H1 (cell line): Measurements from ENCODE around the gene ASGR2. TPM values are rescaled to one million over a fixed set of nuclear protein-coding genes. Genes with fewer than 3 reads are reported as not detected.

Experiments
- CTCF ChIA-PET: fragments of 300-600 bp; sonication (Branson Sonifier 250); formaldehyde crosslinking; loops from one replicate; lab custom pipeline; 2021; ENCODE audit not compliant: partially characterized antibody; lab: Charles Lee
- POLR2A ChIA-PET: fragments of 300-600 bp; sonication (Branson Sonifier 250); formaldehyde crosslinking; loops from one replicate; lab custom pipeline; 2021; ENCODE audit warnings: inconsistent platforms; ENCODE audit not compliant: partially characterized antibody; lab: Charles Lee
- DNase-seq, 2 experiments: peaks; one replicate each; pipeline versions ENCODE4 v3.0.0 to v3.0.0-alpha.2; 2010 to 2022; ENCODE audit warnings: low spot score in 2 of 2, low read depth in 1 of 2, mixed read lengths in 1 of 2
- FAIRE-seq: peaks from 2 replicates; lab custom pipeline; 2011; peaks lifted over from hg19 to GRCh38; lab: Jason Lieb, UNC
- H2AFZ ChIP-seq: 2 replicates; pipeline ENCODE4 v1.8.1; 2012; ENCODE audit warnings: low read length, inconsistent platforms
- H2AK5ac ChIP-seq: 2 replicates; pipeline ENCODE4 v1.6.1; 2013; ENCODE audit warnings: low read depth, low read length
- H2BK120ac ChIP-seq: replicated peaks from 2 replicates; pipeline ENCODE3; 2013; ENCODE audit warnings: low read depth, low read length, inconsistent platforms
- H2BK12ac ChIP-seq: 2 replicates; pipeline ENCODE4 v1.6.1; 2013; ENCODE audit warnings: low read depth, low read length
- H2BK15ac ChIP-seq: 2 replicates; pipeline ENCODE4 v1.6.1; 2013; ENCODE audit warnings: low read length
- H2BK20ac ChIP-seq: 2 replicates; pipeline ENCODE4 v1.6.1; 2013; ENCODE audit warnings: low read length
- H2BK5ac ChIP-seq: 2 replicates; pipeline ENCODE4 v1.6.1; 2013; ENCODE audit warnings: low read depth, low read length
- H3K14ac ChIP-seq: 2 replicates; pipeline ENCODE4 v1.6.1; 2013; ENCODE audit warnings: inconsistent platforms; ENCODE audit not compliant: insufficient read length
- H3K18ac ChIP-seq: 2 replicates; pipeline ENCODE4 v1.6.1; 2013; ENCODE audit warnings: low read length; ENCODE audit errors: extremely low read depth
- H3K23ac ChIP-seq: 2 replicates; pipeline ENCODE4 v1.6.1; 2013; ENCODE audit warnings: inconsistent platforms; ENCODE audit not compliant: insufficient read length
- H3K23me2 ChIP-seq: 2 replicates; pipeline ENCODE4 v1.6.1; 2013; ENCODE audit warnings: low read depth, low read length
- H3K27ac ChIP-seq: 2 replicates; pipeline ENCODE4 v1.6.1; 2011; ENCODE audit warnings: low read depth, low read length, inconsistent platforms
- H3K27me3 ChIP-seq, 4 experiments: replicated peaks in 1 of 4; 1 replicate in 1 of 4; 2 replicates in 3 of 4; pipeline versions ENCODE4 v1.6.1 to v1.8.1; 2011 to 2013; ENCODE audit warnings: low read length in 3 of 4, mild to moderate bottlenecking in 3 of 4, inconsistent platforms in 2 of 4, mixed read lengths in 2 of 4, moderate library complexity in 1 of 4; ENCODE audit not compliant: control insufficient read depth in 3 of 4, insufficient read depth in 3 of 4; ENCODE audit errors: extremely low read depth in 1 of 4
- H3K36me3 ChIP-seq, 4 experiments: 2 replicates each; pipeline versions ENCODE4 v1.6.1 to v1.8.1; 2011 to 2013; ENCODE audit warnings: mild to moderate bottlenecking in 4 of 4, low read length in 3 of 4, moderate library complexity in 2 of 4, control low read depth in 1 of 4, inconsistent platforms in 1 of 4; ENCODE audit not compliant: insufficient read depth in 4 of 4, control insufficient read depth in 2 of 4
- H3K4ac ChIP-seq: replicated peaks from 2 replicates; pipeline ENCODE3; 2013; ENCODE audit warnings: low read length, low read depth, mixed read lengths, inconsistent platforms; ENCODE audit not compliant: insufficient read length
- H3K4me1 ChIP-seq, 4 experiments: replicated peaks in 1 of 4; 1 replicate in 1 of 4; 2 replicates in 3 of 4; pipeline versions ENCODE4 v1.6.1 to v1.8.1; 2011 to 2013; ENCODE audit warnings: low read length in 3 of 4, inconsistent platforms in 2 of 4, mixed read lengths in 1 of 4; ENCODE audit not compliant: insufficient read depth in 4 of 4, control insufficient read depth in 3 of 4
- H3K4me2 ChIP-seq, 2 experiments: 2 replicates each; pipeline versions ENCODE4 v1.6.1 to v1.8.1; 2011 to 2013; ENCODE audit warnings: low read depth in 2 of 2, low read length in 2 of 2, control low read depth in 1 of 2, inconsistent platforms in 1 of 2, mild to moderate bottlenecking in 1 of 2; ENCODE audit not compliant: insufficient read depth in 1 of 2
- H3K4me3 ChIP-seq, 4 experiments: fragments of 200-600, 300-600 bp in 1 of 4; sonication (generic), shearing (Covaris generic), sonication (Bioruptor Twin) in 1 of 4; 2 replicates each; pipeline versions ENCODE4 v1.5.1 to v1.8.1; 2011 to 2016; ENCODE audit warnings: low read length in 4 of 4, low read depth in 3 of 4, control low read depth in 2 of 4, inconsistent platforms in 2 of 4, mild to moderate bottlenecking in 2 of 4, mixed read lengths in 1 of 4, moderate library complexity in 1 of 4; ENCODE audit not compliant: insufficient read depth in 2 of 4; ENCODE audit errors: extremely low read depth in 1 of 4
- H3K56ac ChIP-seq: replicated peaks from 2 replicates; pipeline ENCODE3; 2013; ENCODE audit warnings: low read depth, mild to moderate bottlenecking, mixed read lengths, low read length, inconsistent platforms; ENCODE audit not compliant: insufficient read length
- H3K79me1 ChIP-seq: 2 replicates; pipeline ENCODE4 v1.6.1; 2013; ENCODE audit warnings: low read depth, low read length, control low read depth
- H3K79me2 ChIP-seq, 2 experiments: 2 replicates each; pipeline versions ENCODE4 v1.6.1 to v1.8.1; 2012 to 2013; ENCODE audit warnings: low read length in 2 of 2, mild to moderate bottlenecking in 2 of 2, inconsistent platforms in 1 of 2; ENCODE audit not compliant: insufficient read depth in 2 of 2, control insufficient read depth in 1 of 2
- H3K9ac ChIP-seq, 4 experiments: replicated peaks in 1 of 4; 1 replicate in 1 of 4; 2 replicates in 3 of 4; pipeline versions ENCODE4 v1.6.1 to v1.8.1; 2011 to 2013; ENCODE audit warnings: low read depth in 3 of 4, low read length in 3 of 4, control low read depth in 2 of 4, mild to moderate bottlenecking in 2 of 4, moderate library complexity in 2 of 4, inconsistent platforms in 1 of 4; ENCODE audit errors: extremely low read depth in 1 of 4
- H3K9me3 ChIP-seq, 2 experiments: 2 replicates each; pipeline versions ENCODE4 v1.6.1 to v1.8.1; 2012 to 2013; ENCODE audit warnings: mild to moderate bottlenecking in 2 of 2, moderate library complexity in 2 of 2, control low read depth in 1 of 2, inconsistent platforms in 1 of 2, low read depth in 1 of 2, low read length in 1 of 2, mixed read lengths in 1 of 2; ENCODE audit not compliant: insufficient read depth in 2 of 2
- H4K20me1 ChIP-seq, 2 experiments: replicated peaks in 1 of 2; 2 replicates each; pipeline versions ENCODE3 to v1.8.1; 2011 to 2013; ENCODE audit warnings: inconsistent platforms in 2 of 2, low read length in 2 of 2, mild to moderate bottlenecking in 1 of 2; ENCODE audit not compliant: insufficient read depth in 2 of 2, control insufficient read depth in 1 of 2
- H4K5ac ChIP-seq: 2 replicates; pipeline ENCODE4 v1.6.1; 2013; ENCODE audit warnings: low read length, low read depth, mixed read lengths, inconsistent platforms; ENCODE audit not compliant: insufficient read length
- H4K8ac ChIP-seq: 2 replicates; pipeline ENCODE4 v1.8.0; 2013; ENCODE audit warnings: mild to moderate bottlenecking, moderate library complexity, low read length, inconsistent platforms; ENCODE audit not compliant: insufficient read depth; ENCODE audit errors: extremely low read depth
- H4K91ac ChIP-seq: replicated peaks from 2 replicates; pipeline ENCODE3; 2013; ENCODE audit warnings: low read length, mixed read lengths, inconsistent platforms; ENCODE audit not compliant: insufficient read length
- CHD1 ChIP-seq: IDR thresholded peaks from 2 replicates; pipeline ENCODE4 v1.6.1; 2012; ENCODE audit warnings: low read depth, low read length, improper control_type of control experiment
- GABPA ChIP-seq: IDR thresholded peaks from 2 replicates; pipeline ENCODE4 v1.6.1; 2011; ENCODE audit warnings: mild to moderate bottlenecking, low read length, moderate library complexity, borderline replicate concordance; ENCODE audit not compliant: insufficient read depth
- HDAC6 ChIP-seq: IDR thresholded peaks from one replicate; pipeline ENCODE4 v1.7.1; 2012; ENCODE audit warnings: low read depth, mild to moderate bottlenecking, inconsistent platforms, low read length, moderate library complexity
- MAFK ChIP-seq: IDR thresholded peaks from 2 replicates; pipeline ENCODE4 v1.6.1; 2012; ENCODE audit warnings: low read depth, mild to moderate bottlenecking, improper control_type of control experiment, low read length
- RNF2 ChIP-seq: fragments of 200-900, 300-1000 bp; sonication (generic); IDR thresholded peaks from 2 replicates; pipeline ENCODE4 v1.7.1; 2016; ENCODE audit warnings: borderline replicate concordance, low read depth, mild to moderate bottlenecking, antibody characterized with exemption, low read length; ENCODE audit not compliant: poor library complexity, severe bottlenecking; ENCODE audit errors: missing control alignments
- SIRT6 ChIP-seq: IDR thresholded peaks from one replicate; pipeline ENCODE4 v1.7.1; 2012; ENCODE audit warnings: low read length, inconsistent platforms
- WGBS, 2 experiments: shearing (Covaris generic) in 1 of 2; methylation state at CpG; one replicate each; pipeline versions ENCODE4 v1.1.6 to v1.1.7; 2013 to 2015; ENCODE audit warnings: low lambda C conversion rate in 2 of 2, mixed read lengths in 2 of 2, inconsistent platforms in 1 of 2, low coverage in 1 of 2, missing lambda C conversion rate in 1 of 2; ENCODE audit not compliant: insufficient replicate concordance in 2 of 2, insufficient coverage in 1 of 2, insufficient read length in 1 of 2; ENCODE audit errors: extremely low coverage in 1 of 2, missing lambda C conversion rate in 1 of 2; 5-methylcytosine and 5-hydroxymethylcytosine counted together
- polyA plus RNA-seq, 7 experiments: library from polyadenylated mRNA; depleted of rRNA in 3 of 7; stranded (reverse) in 5 of 7; unstranded in 2 of 7; fragments of >200 nt in 5 of 7; fragments of 200-250 nt in 2 of 7; gene quantifications; 1 replicate in 5 of 7; 2 replicates in 1 of 7; 4 replicates in 1 of 7; pipeline versions ENCODE4 v1.2.1 to v1.2.3, GENCODE V29; 2011 to 2013; ENCODE audit warnings: missing spikeins in 2 of 7, mixed read lengths in 2 of 7
- total RNA-seq: library from RNA; stranded (reverse); fragmentation: NEBNext Ultra II Directional; extraction: Animal tissue kit (Norgen Biotek cat#: 25700); gene quantifications from 2 replicates; pipeline ENCODE4 v1.2.1, GENCODE V29; 2021
- TF ChIP-seq, protein P1 (sequence below): IDR thresholded peaks from 2 replicates; pipeline ENCODE4 v1.6.1; 2011; ENCODE audit warnings: low read length, improper control_type of control experiment
- TF ChIP-seq, protein P2 (sequence below): IDR thresholded peaks from 2 replicates; pipeline ENCODE4 v1.6.1; 2011; ENCODE audit warnings: low read depth, mild to moderate bottlenecking, low read length; ENCODE audit not compliant: insufficient read depth
- TF ChIP-seq, protein P3 (sequence below): IDR thresholded peaks from 2 replicates; pipeline ENCODE4 v1.6.1; 2012; ENCODE audit warnings: low read length, inconsistent platforms

Gene ASGR2
- total and polyA plus RNA-seq, 2 of the 8 experiments (the other 6 are each of a cell fraction or from before 2014, with no cell fraction given) = 0.91 TPM; not detected in 1

DNA sequence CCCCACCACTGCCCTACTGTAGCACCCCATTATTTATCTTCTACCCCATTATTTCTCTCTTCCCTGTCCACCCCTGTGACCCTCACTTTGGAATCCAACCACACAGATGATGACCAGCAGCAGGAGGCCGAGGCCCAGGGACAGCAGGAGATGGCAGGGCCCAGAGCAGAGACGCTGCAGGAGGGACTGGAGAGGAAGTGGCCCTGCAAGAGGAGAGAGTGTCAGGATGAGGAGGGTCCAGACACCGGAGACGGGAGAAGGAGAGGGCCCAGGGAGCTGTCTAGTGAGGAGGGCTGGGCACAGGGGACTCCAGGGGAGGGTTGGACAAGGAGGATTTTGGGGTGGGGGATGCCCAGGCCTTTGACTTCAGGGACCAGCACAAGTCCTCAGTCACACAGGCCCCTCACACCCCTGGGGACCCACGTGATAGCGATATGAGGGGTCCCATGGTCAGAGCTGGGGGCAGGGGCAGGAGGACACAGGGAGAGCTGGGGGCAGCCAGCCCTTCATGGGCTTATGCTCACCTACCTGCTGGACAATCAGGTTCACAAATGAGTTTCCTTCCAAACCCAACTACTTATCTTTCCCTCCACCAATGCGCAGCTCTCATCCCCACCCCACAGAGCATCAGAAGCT is 36.6 kb downstream of the ASGR2 start:
- Histone ChIP-seq H3K4ac (no peak overlapping the region), H4K8ac (no peak overlapping the region), H3K56ac (no peak overlapping the region), H2BK12ac (no peak overlapping the region), H3K4me2 (no peak overlapping the region), H4K5ac (no peak overlapping the region), H2BK15ac (no peak overlapping the region), H3K23me2 (no peaks in the 10 kb centered on the region), H3K27ac (no peak overlapping the region), H3K18ac (no peak overlapping the region), H2BK120ac (no peak overlapping the region), H2AK5ac (no peak overlapping the region), H4K20me1 (no peaks in the 10 kb centered on the region), H3K14ac (no peak overlapping the region), H3K9me3 (no peaks in the 10 kb centered on the region), H3K36me3 (no peaks in the 10 kb centered on the region), H3K4me1 (no peaks in the 10 kb centered on the region), H4K91ac (no peak overlapping the region), H3K9ac (no peak overlapping the region), H3K27me3 (no peaks in the 10 kb centered on the region), H3K79me1 (no peaks in the 10 kb centered on the region), H2BK20ac (no peak overlapping the region), H2AFZ (no peak overlapping the region), H3K79me2 (no peaks in the 10 kb centered on the region), H2BK5ac (no peak overlapping the region), H3K23ac (no peak overlapping the region), H3K4me3 (no peak overlapping the region)
- FAIRE-seq = no peak
- WGBS, 2 experiments = 90% methylated on average over 7 of the region's 7 CpGs; no CpG with 5 or more reads in 1 of the 2 experiments
- ChIA-PET CTCF (interaction anchor here (1.1 to 1.3 kb wide), 3 partner anchors 21 to 59 kb away, joined by 3 to 4 read pairs (median 4); no protein-coding TSS in a partner anchor), POLR2A (no interaction called here)
- DNase-seq = no peak
- TF ChIP-seq, protein P1, sequence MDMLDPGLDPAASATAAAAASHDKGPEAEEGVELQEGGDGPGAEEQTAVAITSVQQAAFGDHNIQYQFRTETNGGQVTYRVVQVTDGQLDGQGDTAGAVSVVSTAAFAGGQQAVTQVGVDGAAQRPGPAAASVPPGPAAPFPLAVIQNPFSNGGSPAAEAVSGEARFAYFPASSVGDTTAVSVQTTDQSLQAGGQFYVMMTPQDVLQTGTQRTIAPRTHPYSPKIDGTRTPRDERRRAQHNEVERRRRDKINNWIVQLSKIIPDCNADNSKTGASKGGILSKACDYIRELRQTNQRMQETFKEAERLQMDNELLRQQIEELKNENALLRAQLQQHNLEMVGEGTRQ = no peak
- TF ChIP-seq, protein P2, sequence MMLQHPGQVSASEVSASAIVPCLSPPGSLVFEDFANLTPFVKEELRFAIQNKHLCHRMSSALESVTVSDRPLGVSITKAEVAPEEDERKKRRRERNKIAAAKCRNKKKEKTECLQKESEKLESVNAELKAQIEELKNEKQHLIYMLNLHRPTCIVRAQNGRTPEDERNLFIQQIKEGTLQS = no peak
- TF ChIP-seq MAFK (no peak), CHD1 (no peak), GABPA (no peak), RNF2 (no peak), SIRT6 (no peak), HDAC6 (no peak)
- TF ChIP-seq, protein P3, sequence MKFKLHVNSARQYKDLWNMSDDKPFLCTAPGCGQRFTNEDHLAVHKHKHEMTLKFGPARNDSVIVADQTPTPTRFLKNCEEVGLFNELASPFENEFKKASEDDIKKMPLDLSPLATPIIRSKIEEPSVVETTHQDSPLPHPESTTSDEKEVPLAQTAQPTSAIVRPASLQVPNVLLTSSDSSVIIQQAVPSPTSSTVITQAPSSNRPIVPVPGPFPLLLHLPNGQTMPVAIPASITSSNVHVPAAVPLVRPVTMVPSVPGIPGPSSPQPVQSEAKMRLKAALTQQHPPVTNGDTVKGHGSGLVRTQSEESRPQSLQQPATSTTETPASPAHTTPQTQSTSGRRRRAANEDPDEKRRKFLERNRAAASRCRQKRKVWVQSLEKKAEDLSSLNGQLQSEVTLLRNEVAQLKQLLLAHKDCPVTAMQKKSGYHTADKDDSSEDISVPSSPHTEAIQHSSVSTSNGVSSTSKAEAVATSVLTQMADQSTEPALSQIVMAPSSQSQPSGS = no peak
